Measurements from ENCODE around the gene MLPH. TPM values are rescaled to one million over a fixed set of nuclear protein-coding genes. Genes with fewer than 3 reads are reported as not detected.
A peak's percentile ranks its signal among the peaks of the same experiment; 100 is the strongest.

Gene MLPH
- total and polyA plus RNA-seq, 2 of the 4 experiments (the other 2 are of a cell fraction) = 13.8 to 21.6 TPM

- Histone ChIP-seq H2BK15ac (ENCODE audit: low read depth, low read length) (peak overlapping the region; percentile 78; the same call in 2 of the 3 replicates), H4K8ac (ENCODE audit: low read depth in 2 of 2, low read length in 2 of 2) (peak overlapping the region; percentile 49 to 72; a peak in 1 of 4 replicates), H3K4me1 (ENCODE audit: control insufficient read depth, insufficient read depth, low read length) (peaks cover 20% of the 10 kb centered on the region), H3K23ac (ENCODE audit: low read depth, low read length) (no peak overlapping the region), H2AFZ (replicated peaks; ENCODE audit: low read length, poor library complexity) (no peak overlapping the region), H3K27ac (ENCODE audit: insufficient read depth, low read length) (no peak overlapping the region), H2BK5ac (ENCODE audit: low read depth, low read length, poor library complexity, severe bottlenecking) (no peak overlapping the region), H4K91ac (ENCODE audit: insufficient read depth, low read depth, low read length) (peak overlapping the region; percentile 85; the same call in 1 of the 2 replicates), H2BK20ac (ENCODE audit: low read depth, low read length) (peak overlapping the region; percentile 76), H4K5ac (ENCODE audit: low read depth, low read length) (no peak overlapping the region), H3K9ac (ENCODE audit: low read depth, low read length) (no peak overlapping the region), H4K20me1 (ENCODE audit: insufficient read depth, low read length) (no peaks in the 10 kb centered on the region), H3K79me1 (ENCODE audit: low read depth in 1 of 2, low read length in 2 of 2) (peaks cover 2 to 30% of the 10 kb centered on the region in 2 experiments; a peak in 3 of 4 replicates), H2AK5ac (ENCODE audit: low read depth, low read length) (peak overlapping the region; percentile 79), H3K27me3 (ENCODE audit: control insufficient read depth, insufficient read depth, low read length) (no peaks in the 10 kb centered on the region), H3K18ac (ENCODE audit: low read depth, low read length) (no peak overlapping the region), H3K56ac (ENCODE audit: extremely low read depth, insufficient read depth, low read length) (no peak overlapping the region), H3K14ac (replicated peaks; ENCODE audit: low read depth, low read length) (peak overlapping the region; percentile 35; the same call in 1 of the 2 replicates), H3K4ac (ENCODE audit: low read depth, low read length) (peak overlapping the region; percentile 81), H2BK120ac (ENCODE audit: low read depth, low read length) (peak overlapping the region; percentile 83), H3K36me3 (ENCODE audit: control insufficient read depth, insufficient read depth, low read length) (no peaks in the 10 kb centered on the region), H3K9me3 (ENCODE audit: control insufficient read depth, insufficient read depth, low read length) (no peaks in the 10 kb centered on the region), H3K9me1 (ENCODE audit: insufficient read depth, low read length) (peaks cover 15% of the 10 kb centered on the region), H3K4me3 (ENCODE audit: insufficient read depth, low read depth, low read length) (no peak overlapping the region), H3K4me2 (ENCODE audit: low read depth, low read length) (no peak overlapping the region), H2AK9ac (replicated peaks; ENCODE audit: low read depth, low read length, poor library complexity) (no peak overlapping the region)
- ATAC-seq (ENCODE audit: low read depth) (no peak), DNase-seq (no peak)
- dilution Hi-C loops (cut with HindIII; ENCODE audit: low sequenced_read_pairs, unreplicated experiment) = no loop called here
- no TSS peak for BruUV-seq (replicated peaks)
- ChIA-PET POLR2A (ENCODE audit: unreplicated experiment) (no interaction called here), CTCF (interaction anchor here (0.6 to 3.9 kb wide), 11 partner anchors 9 to 318 kb away, joined by 3 to 18 read pairs (median 5); no protein-coding TSS in a partner anchor)
- WGBS, 2 experiments (ENCODE audit: extremely low coverage in 2 of 2, insufficient read length in 1 of 2) = 100% methylated on average over 2 of the region's 8 CpGs; no CpG with 5 or more reads in 1 of the 2 experiments
- no peak for TF ChIP-seq RFX5 (IDR thresholded peaks at IDR 0.05; ENCODE audit: low read depth, low read length)
- no peak for TF ChIP-seq SMC3 (IDR thresholded peaks at IDR 0.05; ENCODE audit: low read depth, low read length)
- no peak for TF ChIP-seq MXI1 (IDR thresholded peaks at IDR 0.05; ENCODE audit: borderline replicate concordance, low read depth, low read length)
- no peak for TF ChIP-seq NFE2L2 (IDR thresholded peaks at IDR 0.05; ENCODE audit: low read depth, low read length)
- no peak for TF ChIP-seq MAZ (IDR thresholded peaks at IDR 0.05; ENCODE audit: borderline replicate concordance, low read depth, low read length)
- TF ChIP-seq CTCF (conservative IDR thresholded peaks at IDR 0.05; ENCODE audit: low read depth, low read length) = no peak
- TF ChIP-seq RCOR1 (IDR thresholded peaks at IDR 0.05; ENCODE audit: insufficient replicate concordance, low read length) = no peak
- TF ChIP-seq RAD21 (IDR thresholded peaks at IDR 0.05; ENCODE audit: low read length) = no peak
- no peak for TF ChIP-seq CHD1 (IDR thresholded peaks at IDR 0.05; ENCODE audit: low read depth, low read length)
- TF ChIP-seq ELK1 (IDR thresholded peaks at IDR 0.05; ENCODE audit: borderline replicate concordance, low read depth, low read length) = no peak
- no peak for TF ChIP-seq USF2 (IDR thresholded peaks at IDR 0.05; ENCODE audit: low read depth, low read length)
- no peak for TF ChIP-seq POLR2A (IDR thresholded peaks at IDR 0.05; ENCODE audit: low read depth, low read length)
- TF ChIP-seq CEBPB (IDR thresholded peaks at IDR 0.05; ENCODE audit: low read depth, low read length) = no peak
- TF ChIP-seq FOS (IDR thresholded peaks at IDR 0.05; ENCODE audit: low read depth, low read length) = no peak
- in situ Hi-C loops (cut with MboI; ENCODE audit: low sequenced_read_pairs) = loop anchor here (5.0 to 10.0 kb wide), 2 partner anchors 50 to 317 kb away; no protein-coding TSS in a partner anchor
- intact Hi-C loops (cut with micrococcal nuclease) = loop anchor here (10.0 kb wide), 1 partner anchor 347 kb away; no protein-coding TSS in a partner anchor
Measured at GRCh38 chr2:237472187-237472712, 14.8 kb upstream of the MLPH start.

Measured in IMR-90 (cell line).